ENCODE measurements around the gene P2RX3. TPM values are rescaled to one million over a fixed set of nuclear protein-coding genes. Genes with fewer than 3 reads are reported as not detected.

The P2RX3 gene
- total RNA-seq, 2 experiments from 2014 or later: not detected

GRCh38 chr11:57339328-57339727 is 1.2 kb downstream of the P2RX3 start:
- Mint-ChIP-seq H3K4me3 (no peak overlapping the region), H3K27me3 (peaks cover 5% of the 10 kb centered on the region), H3K9me3 (ENCODE audit: low read depth) (no peaks in the 10 kb centered on the region), H3K36me3 (peaks cover 6% of the 10 kb centered on the region), H3K4me1 (peaks cover 18% of the 10 kb centered on the region), H3K27ac (no peak overlapping the region)
- DNase-seq (no peak), ATAC-seq (no peak)
- CTCF ChIA-PET: interaction anchor here (1.0 to 3.1 kb wide), 3 partner anchors 11 to 120 kb away, joined by 3 to 15 read pairs (median 6); partner anchors contain the start of genes RTN4RL2 and TNKS1BP1

GRCh38 chr11:57340039-57340615 is 2.0 kb downstream of the P2RX3 start:
- no peaks in the 10 kb centered on the region for H3K9me3 Mint-ChIP-seq (ENCODE audit: low read depth)
- CTCF ChIA-PET: no interaction called here
- DNase-seq: no peak
- H3K27me3 Mint-ChIP-seq: peaks cover 5% of the 10 kb centered on the region
- ATAC-seq: no peak
- no peak overlapping the region for H3K27ac Mint-ChIP-seq
- H3K36me3 Mint-ChIP-seq: no peaks in the 10 kb centered on the region
- H3K4me3 Mint-ChIP-seq: no peak overlapping the region
- peaks cover 10% of the 10 kb centered on the region for H3K4me1 Mint-ChIP-seq

- ATAC-seq: no peak
- CTCF ChIA-PET: interaction anchor here (0.7 to 1.4 kb wide), 2 partner anchors 11 to 48 kb away, joined by 4 to 5 read pairs; no protein-coding TSS in a partner anchor
- no peak for DNase-seq
- Mint-ChIP-seq H3K27me3 (peaks cover 5% of the 10 kb centered on the region), H3K27ac (no peak overlapping the region), H3K4me1 (peaks cover 4% of the 10 kb centered on the region), H3K9me3 (ENCODE audit: low read depth) (no peaks in the 10 kb centered on the region), H3K36me3 (no peaks in the 10 kb centered on the region), H3K4me3 (no peak overlapping the region)
These were observed 3.2 kb downstream of the P2RX3 start for GRCh38 chr11:57341250-57341808.

- H3K4me3 Mint-ChIP-seq: no peak overlapping the region
- H3K27me3 Mint-ChIP-seq: peaks cover 5% of the 10 kb centered on the region
- H3K9me3 Mint-ChIP-seq (ENCODE audit: low read depth): no peaks in the 10 kb centered on the region
- no peaks in the 10 kb centered on the region for H3K4me1 Mint-ChIP-seq
- no peak for ATAC-seq
- H3K27ac Mint-ChIP-seq: no peak overlapping the region
- DNase-seq: no peak
- CTCF ChIA-PET: interaction anchor here (0.8 to 2.0 kb wide), 8 partner anchors 104 to 302 kb away, joined by 3 to 6 read pairs (median 4); no protein-coding TSS in a partner anchor
- no peaks in the 10 kb centered on the region for H3K36me3 Mint-ChIP-seq
These were observed 4.5 kb downstream of the P2RX3 start for GRCh38 chr11:57342702-57343101.

GRCh38 chr11:57343825-57344224 is 5.7 kb downstream of the P2RX3 start:
- CTCF ChIA-PET: interaction anchor here (1.3 to 3.6 kb wide), 7 partner anchors 13 to 300 kb away, joined by 3 to 18 read pairs (median 4); no protein-coding TSS in a partner anchor
- Mint-ChIP-seq H3K9me3 (ENCODE audit: low read depth) (no peaks in the 10 kb centered on the region), H3K27ac (no peak overlapping the region), H3K36me3 (no peaks in the 10 kb centered on the region), H3K27me3 (peaks cover 5% of the 10 kb centered on the region), H3K4me1 (no peaks in the 10 kb centered on the region), H3K4me3 (no peak overlapping the region)
- DNase-seq: no peak
- no peak for ATAC-seq

- no peak overlapping the region for H3K27ac Mint-ChIP-seq
- H3K27me3 Mint-ChIP-seq: peaks cover 2% of the 10 kb centered on the region
- H3K4me1 Mint-ChIP-seq: peaks cover under 1% of the 10 kb centered on the region
- no peak overlapping the region for H3K4me3 Mint-ChIP-seq
- H3K9me3 Mint-ChIP-seq (ENCODE audit: low read depth): no peaks in the 10 kb centered on the region
- CTCF ChIA-PET: interaction anchor here (1.2 to 3.6 kb wide), 8 partner anchors 10 to 189 kb away, joined by 3 to 18 read pairs (median 8); partner anchors contain the start of gene SSRP1
- no peaks in the 10 kb centered on the region for H3K36me3 Mint-ChIP-seq
- DNase-seq (no peak), ATAC-seq (no peak)
These were observed 6.7 kb downstream of the P2RX3 start for GRCh38 chr11:57344826-57345225.

- peak; percentile 65 for ATAC-seq
- CTCF ChIA-PET: interaction anchor here (0.7 to 3.6 kb wide), 36 partner anchors 9 to 455 kb away, joined by 3 to 22 read pairs (median 4); partner anchors contain the start of genes RTN4RL2, SSRP1 and TNKS1BP1
- peak; percentile 71 for DNase-seq
- Mint-ChIP-seq H3K36me3 (no peaks in the 10 kb centered on the region), H3K27ac (no peak overlapping the region), H3K4me1 (peaks cover 3% of the 10 kb centered on the region), H3K27me3 (no peaks in the 10 kb centered on the region), H3K4me3 (no peak overlapping the region), H3K9me3 (ENCODE audit: low read depth) (no peaks in the 10 kb centered on the region)
These were observed 7.5 kb downstream of the P2RX3 start for GRCh38 chr11:57345555-57346211.

GRCh38 chr11:57347336-57347735 is 9.2 kb downstream of the P2RX3 start:
- H3K36me3 Mint-ChIP-seq: peaks cover 4% of the 10 kb centered on the region
- CTCF ChIA-PET: interaction anchor here (1.0 to 2.2 kb wide), 3 partner anchors 54 to 297 kb away, joined by 3 to 11 read pairs (median 5); no protein-coding TSS in a partner anchor
- ATAC-seq (no peak), DNase-seq (no peak)
- H3K27ac Mint-ChIP-seq: no peak overlapping the region
- H3K27me3 Mint-ChIP-seq: peaks cover 6% of the 10 kb centered on the region
- H3K4me1 Mint-ChIP-seq: peaks cover 3% of the 10 kb centered on the region
- peaks cover 4% of the 10 kb centered on the region for H3K9me3 Mint-ChIP-seq (ENCODE audit: low read depth)
- H3K4me3 Mint-ChIP-seq: no peak overlapping the region

- Mint-ChIP-seq H3K27me3 (peaks cover 6% of the 10 kb centered on the region), H3K27ac (no peak overlapping the region), H3K36me3 (peaks cover 4% of the 10 kb centered on the region), H3K4me3 (no peak overlapping the region), H3K4me1 (peaks cover 3% of the 10 kb centered on the region), H3K9me3 (ENCODE audit: low read depth) (peaks cover 4% of the 10 kb centered on the region)
- DNase-seq: no peak
- no peak for ATAC-seq
- CTCF ChIA-PET: interaction anchor here (0.9 to 1.5 kb wide), 3 partner anchors 53 to 145 kb away, joined by 3 to 5 read pairs (median 3); no protein-coding TSS in a partner anchor
These were observed 9.9 kb downstream of the P2RX3 start for GRCh38 chr11:57348052-57348451.

- H3K4me1 Mint-ChIP-seq: peaks cover 3% of the 10 kb centered on the region
These were observed 10.6 kb downstream of the P2RX3 start for GRCh38 chr11:57348636-57349313.

GRCh38 chr11:57349491-57350274 is 11.5 kb downstream of the P2RX3 start:
- no peak overlapping the region for H3K27ac Mint-ChIP-seq
- peaks cover 4% of the 10 kb centered on the region for H3K36me3 Mint-ChIP-seq
- CTCF ChIA-PET: interaction anchor here (0.7 to 1.5 kb wide), 9 partner anchors 10 to 411 kb away, joined by 3 to 7 read pairs (median 4); partner anchors contain the start of gene P2RX3
- H3K4me3 Mint-ChIP-seq: no peak overlapping the region
- peaks cover 3% of the 10 kb centered on the region for H3K4me1 Mint-ChIP-seq
- H3K27me3 Mint-ChIP-seq: peaks cover 16% of the 10 kb centered on the region
- ATAC-seq (peak; percentile 71), DNase-seq (peak; percentile 68)
- peaks cover 4% of the 10 kb centered on the region for H3K9me3 Mint-ChIP-seq (ENCODE audit: low read depth)

More at GRCh38 chr11:57348636-57349313, 10.6 kb downstream of the P2RX3 start:
- H3K27me3 Mint-ChIP-seq: peaks cover 8% of the 10 kb centered on the region
- CTCF ChIA-PET: interaction anchor here (0.7 to 1.5 kb wide), 8 partner anchors 11 to 412 kb away, joined by 3 to 5 read pairs (median 3); no protein-coding TSS in a partner anchor
- H3K27ac Mint-ChIP-seq: no peak overlapping the region
- H3K4me3 Mint-ChIP-seq: no peak overlapping the region
- no peak for DNase-seq
- ATAC-seq: no peak
- H3K36me3 Mint-ChIP-seq: peaks cover 4% of the 10 kb centered on the region
- peaks cover 4% of the 10 kb centered on the region for H3K9me3 Mint-ChIP-seq (ENCODE audit: low read depth)

- peaks cover 27% of the 10 kb centered on the region for H3K27me3 Mint-ChIP-seq
- CTCF ChIA-PET: interaction anchor here (0.6 to 1.1 kb wide), 3 partner anchors 11 to 291 kb away, joined by 3 to 4 read pairs (median 3); partner anchors contain the start of gene SSRP1
- H3K4me1 Mint-ChIP-seq: peaks cover 3% of the 10 kb centered on the region
- H3K36me3 Mint-ChIP-seq: peaks cover 4% of the 10 kb centered on the region
- H3K9me3 Mint-ChIP-seq (ENCODE audit: low read depth): peaks cover 4% of the 10 kb centered on the region
- H3K27ac Mint-ChIP-seq: no peak overlapping the region
- ATAC-seq: no peak
- no peak for DNase-seq
- no peak overlapping the region for H3K4me3 Mint-ChIP-seq
These were observed 14.9 kb downstream of the P2RX3 start for GRCh38 chr11:57353036-57353435.
